Measurements from ENCODE around the gene MAN2C1. TPM values are rescaled to one million over a fixed set of nuclear protein-coding genes. Genes with fewer than 3 reads are reported as not detected.

Gene MAN2C1
- total and polyA plus RNA-seq, 2 experiments from 2014 or later, result 81.4 to 88.0 TPM

DNA sequence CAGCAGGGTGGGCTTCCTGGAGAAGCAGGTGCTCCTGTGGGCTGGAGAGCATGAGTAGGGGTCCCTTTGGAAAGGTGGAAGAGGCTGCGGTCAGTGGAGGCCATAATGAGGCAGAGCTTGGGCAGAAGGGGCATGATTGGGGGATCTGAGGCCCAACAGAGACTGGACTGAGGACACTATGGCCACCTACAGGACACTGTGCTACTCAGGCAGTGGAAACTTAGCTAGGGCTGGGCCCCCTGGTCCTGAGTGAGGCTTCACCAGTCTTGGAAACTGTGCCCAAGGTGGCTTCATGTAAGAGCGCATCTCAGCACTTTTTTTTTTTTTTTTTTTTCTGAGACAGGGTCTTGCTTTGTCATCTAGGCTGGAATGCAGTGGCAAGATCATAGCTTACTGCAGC lies 38.8 kb downstream of the MAN2C1 start:
- Histone ChIP-seq H3K36me3 (replicated peaks; ENCODE audit: insufficient read depth, low read depth) (no peaks in the 10 kb centered on the region), H2AFZ (no peak overlapping the region), H3K4me1 (ENCODE audit: insufficient read depth) (no peaks in the 10 kb centered on the region), H4K20me1 (ENCODE audit: insufficient read depth, poor library complexity, severe bottlenecking) (no peaks in the 10 kb centered on the region), H3K27me3 (no peaks in the 10 kb centered on the region), H3K9me2 (replicated peaks; ENCODE audit: insufficient read depth) (no peaks in the 10 kb centered on the region), H3K27ac (no peak overlapping the region), H3K79me2 (no peaks in the 10 kb centered on the region), H3K4me3 (no peak overlapping the region), H3K4me2 (no peak overlapping the region), H3K9me3 (ENCODE audit: low read depth) (no peaks in the 10 kb centered on the region)
- WGBS (ENCODE audit: low lambda C conversion rate, missing lambda C conversion rate), result 100% methylated on average over 2 of the region's 2 CpGs
- TF ChIP-seq, protein P1, sequence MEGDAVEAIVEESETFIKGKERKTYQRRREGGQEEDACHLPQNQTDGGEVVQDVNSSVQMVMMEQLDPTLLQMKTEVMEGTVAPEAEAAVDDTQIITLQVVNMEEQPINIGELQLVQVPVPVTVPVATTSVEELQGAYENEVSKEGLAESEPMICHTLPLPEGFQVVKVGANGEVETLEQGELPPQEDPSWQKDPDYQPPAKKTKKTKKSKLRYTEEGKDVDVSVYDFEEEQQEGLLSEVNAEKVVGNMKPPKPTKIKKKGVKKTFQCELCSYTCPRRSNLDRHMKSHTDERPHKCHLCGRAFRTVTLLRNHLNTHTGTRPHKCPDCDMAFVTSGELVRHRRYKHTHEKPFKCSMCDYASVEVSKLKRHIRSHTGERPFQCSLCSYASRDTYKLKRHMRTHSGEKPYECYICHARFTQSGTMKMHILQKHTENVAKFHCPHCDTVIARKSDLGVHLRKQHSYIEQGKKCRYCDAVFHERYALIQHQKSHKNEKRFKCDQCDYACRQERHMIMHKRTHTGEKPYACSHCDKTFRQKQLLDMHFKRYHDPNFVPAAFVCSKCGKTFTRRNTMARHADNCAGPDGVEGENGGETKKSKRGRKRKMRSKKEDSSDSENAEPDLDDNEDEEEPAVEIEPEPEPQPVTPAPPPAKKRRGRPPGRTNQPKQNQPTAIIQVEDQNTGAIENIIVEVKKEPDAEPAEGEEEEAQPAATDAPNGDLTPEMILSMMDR (IDR thresholded peaks at IDR 0.05; ENCODE audit: poor library complexity), result no peak
- TF ChIP-seq EZH2 (IDR thresholded peaks at IDR 0.05; ENCODE audit: borderline replicate concordance) (no peak), EZH2phosphoT487 (IDR thresholded peaks at IDR 0.05; ENCODE audit: low read depth, severe bottlenecking, unreplicated experiment) (no peak)
- no peak for DNase-seq (ENCODE audit: low spot score)

DNA sequence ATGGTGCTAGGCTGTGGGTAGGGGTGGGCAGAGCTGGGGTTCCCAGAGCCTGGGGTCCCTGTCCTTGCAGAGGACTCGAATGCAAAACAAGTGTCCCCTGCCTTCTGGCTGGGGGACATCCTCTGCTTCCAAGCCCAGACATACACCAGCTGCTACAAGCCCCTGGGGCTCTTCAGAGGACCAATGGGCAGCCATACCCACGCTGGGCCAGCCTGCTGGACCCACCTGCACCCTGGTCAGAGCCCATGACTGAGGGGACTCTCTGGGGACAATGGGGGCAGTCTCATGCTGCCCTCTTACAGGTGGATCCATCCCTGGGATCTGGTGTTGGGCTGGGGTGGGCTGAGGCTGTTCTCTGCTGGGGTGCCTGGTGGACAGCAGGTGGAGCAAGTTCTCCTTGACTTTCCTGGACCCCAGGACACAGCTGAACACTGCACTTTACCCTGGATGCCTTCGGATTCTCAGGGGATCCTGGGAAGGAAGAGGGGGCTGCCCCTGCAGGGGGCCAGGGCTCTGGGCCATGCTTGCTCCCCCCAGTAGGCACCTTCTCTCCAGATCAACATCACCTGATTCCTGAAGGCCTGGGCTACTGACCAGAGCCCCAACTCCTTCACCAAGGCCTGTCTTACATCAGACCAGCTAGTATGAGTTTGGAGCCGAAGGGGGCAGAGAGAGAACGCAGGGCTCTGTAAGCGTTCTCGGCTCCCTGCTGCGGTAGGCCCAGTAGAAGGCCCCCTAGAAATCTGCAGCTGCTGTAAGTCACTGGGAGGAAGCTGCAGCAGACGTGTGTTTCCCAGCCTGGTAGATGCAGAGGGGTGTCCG lies 39.7 kb downstream of the MAN2C1 start:
- Histone ChIP-seq H3K9me3 (ENCODE audit: low read depth) (no peaks in the 10 kb centered on the region), H3K27me3 (no peaks in the 10 kb centered on the region), H3K9me2 (replicated peaks; ENCODE audit: insufficient read depth) (no peaks in the 10 kb centered on the region), H3K79me2 (no peaks in the 10 kb centered on the region), H3K4me3 (no peak overlapping the region), H3K4me2 (no peak overlapping the region), H3K36me3 (replicated peaks; ENCODE audit: insufficient read depth, low read depth) (no peaks in the 10 kb centered on the region), H3K4me1 (ENCODE audit: insufficient read depth) (no peaks in the 10 kb centered on the region), H4K20me1 (ENCODE audit: insufficient read depth, poor library complexity, severe bottlenecking) (no peaks in the 10 kb centered on the region), H3K27ac (no peak overlapping the region), H2AFZ (no peak overlapping the region)
- no peak for DNase-seq (ENCODE audit: low spot score)
- WGBS (ENCODE audit: low lambda C conversion rate, missing lambda C conversion rate), result 78% methylated on average over 10 of the region's 10 CpGs
- TF ChIP-seq, protein P1 (IDR thresholded peaks at IDR 0.05; ENCODE audit: poor library complexity), result no peak
- TF ChIP-seq EZH2 (IDR thresholded peaks at IDR 0.05; ENCODE audit: borderline replicate concordance) (no peak), EZH2phosphoT487 (IDR thresholded peaks at IDR 0.05; ENCODE audit: low read depth, severe bottlenecking, unreplicated experiment) (no peak)

DNA sequence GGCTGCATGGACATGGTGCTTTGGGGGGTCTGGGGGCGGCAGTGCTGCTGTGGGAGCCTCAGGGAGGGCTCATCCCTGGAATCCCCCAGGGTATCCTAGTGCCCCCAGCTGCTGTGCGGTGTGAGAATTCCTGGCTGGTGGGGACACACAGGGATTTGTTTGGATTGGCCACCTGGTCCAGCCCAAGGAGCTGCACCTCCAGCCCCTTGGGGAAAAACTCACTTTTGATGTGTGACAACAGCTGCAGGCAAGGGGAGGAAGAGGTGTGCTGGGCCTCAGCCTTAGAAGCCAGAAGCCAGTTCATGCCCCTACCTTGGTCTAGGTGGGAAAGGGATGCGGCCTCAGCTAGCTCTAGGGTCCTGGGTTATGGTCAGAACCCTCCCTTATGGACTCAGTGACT lies 40.9 kb downstream of the MAN2C1 start:
- Histone ChIP-seq H3K27ac (no peak overlapping the region), H4K20me1 (ENCODE audit: insufficient read depth, poor library complexity, severe bottlenecking) (no peaks in the 10 kb centered on the region), H3K4me2 (no peak overlapping the region), H3K79me2 (no peaks in the 10 kb centered on the region), H3K4me1 (ENCODE audit: insufficient read depth) (no peaks in the 10 kb centered on the region), H3K9me3 (ENCODE audit: low read depth) (no peaks in the 10 kb centered on the region), H3K4me3 (no peak overlapping the region), H3K36me3 (replicated peaks; ENCODE audit: insufficient read depth, low read depth) (no peaks in the 10 kb centered on the region), H3K27me3 (no peaks in the 10 kb centered on the region), H2AFZ (no peak overlapping the region), H3K9me2 (replicated peaks; ENCODE audit: insufficient read depth) (no peaks in the 10 kb centered on the region)
- TF ChIP-seq EZH2phosphoT487 (IDR thresholded peaks at IDR 0.05; ENCODE audit: low read depth, severe bottlenecking, unreplicated experiment) (no peak), EZH2 (IDR thresholded peaks at IDR 0.05; ENCODE audit: borderline replicate concordance) (no peak)
- TF ChIP-seq, protein P1 (IDR thresholded peaks at IDR 0.05; ENCODE audit: poor library complexity), result no peak
- no peak for DNase-seq (ENCODE audit: low spot score)
- WGBS (ENCODE audit: low lambda C conversion rate, missing lambda C conversion rate), result 84% methylated on average over 3 of the region's 3 CpGs
